Gastroesophageal sphincter (tissue), 4 donors: Measurements from ENCODE around the gene HPS4. TPM values are rescaled to one million over a fixed set of nuclear protein-coding genes. Genes with fewer than 3 reads are reported as not detected.

ENCODE experiments used
- ATAC-seq: fragments of 150-250 bp; one replicate; pipeline ENCODE4 v1.9.1; 2016; ENCODE audit warnings: mild to moderate bottlenecking, moderate library complexity
- H3K27ac ChIP-seq, 4 donors: fragments of 200-600 bp; sonication (generic) in 3 of 4; 1 replicate in 3 of 4; 2 replicates in 1 of 4; pipeline ENCODE4 v1.5.1; 2016 to 2019
- H3K27me3 ChIP-seq: fragments of 200-600 bp; sonication (generic); one replicate; pipeline ENCODE4 v1.5.1; 2019
- H3K36me3 ChIP-seq, 2 donors: fragments of 200-600 bp; sonication (generic); one replicate each; pipeline ENCODE4 v1.5.1; 2019; ENCODE audit warnings: control low read depth in 1 of 2
- H3K4me1 ChIP-seq, 3 donors: fragments of 200-600 bp; sonication (generic); 1 replicate in 2 of 3; 2 replicates in 1 of 3; pipeline ENCODE4 v1.5.1; 2016 to 2019; ENCODE audit warnings: control low read depth in 2 of 3
- H3K4me3 ChIP-seq, 2 donors: fragments of 200-600 bp; sonication (generic); one replicate each; pipeline ENCODE4 v1.5.1; 2019; ENCODE audit warnings: mild to moderate bottlenecking in 1 of 2, moderate library complexity in 1 of 2
- H3K9me3 ChIP-seq, 3 donors: fragments of 200-600 bp; sonication (generic); one replicate each; pipeline ENCODE4 v1.5.1; 2017 to 2019; ENCODE audit warnings: control low read depth in 2 of 3
- CTCF ChIP-seq, 4 experiments: fragments of 200-600 bp in 2 of 4; fragments of 450-650 bp in 2 of 4; sonication (generic) in 1 of 4; IDR thresholded peaks; one replicate each; pipeline ENCODE4 v1.5.1; 2017 to 2019; ENCODE audit warnings: antibody characterized with exemption in 4 of 4, mild to moderate bottlenecking in 2 of 4, moderate library complexity in 2 of 4
- EP300 ChIP-seq: sonication (generic); formaldehyde crosslinking; IDR thresholded peaks from one replicate; pipeline ENCODE4 v1.6.1; 2017; ENCODE audit warnings: antibody characterized with exemption, mild to moderate bottlenecking
- POLR2A ChIP-seq, 2 donors: fragments of 450-650 bp; IDR thresholded peaks; one replicate each; pipeline ENCODE4 v1.6.1; 2017; ENCODE audit warnings: antibody characterized with exemption in 2 of 2, mild to moderate bottlenecking in 2 of 2, moderate library complexity in 1 of 2
- POLR2AphosphoS5 ChIP-seq: sonication (generic); formaldehyde crosslinking; IDR thresholded peaks from one replicate; pipeline ENCODE4 v1.6.1; 2017; ENCODE audit warnings: antibody characterized with exemption
- WGBS, 2 donors: methylation state at CpG; one replicate each; pipeline ENCODE4 v1.1.5; 2018; ENCODE audit warnings: low coverage in 1 of 2; 5-methylcytosine and 5-hydroxymethylcytosine counted together
- total RNA-seq, 4 donors: library from RNA; depleted of rRNA; stranded (reverse); fragments of >200 nt; gene quantifications; one replicate each; pipeline ENCODE4 v1.1.0, GENCODE V29; 2016

The HPS4 gene
- total RNA-seq, 4 donors from 2014 or later, result 11.2 to 34.7 (median 20.3) TPM

GRCh38 chr22:26460202-26460601, 23.4 kb downstream of the HPS4 start:
- no peak for TF ChIP-seq EP300
- TF ChIP-seq CTCF (IDR thresholded peaks at IDR 0.05), result no peak
- TF ChIP-seq POLR2AphosphoS5, result no peak
- no peak for TF ChIP-seq POLR2A (IDR thresholded peaks at IDR 0.05)
- Histone ChIP-seq H3K9me3 (no peaks in the 10 kb centered on the region), H3K27me3 (no peaks in the 10 kb centered on the region), H3K36me3 (peaks cover 0 to 96% of the 10 kb centered on the region in 2 donors), H3K4me1 (peaks cover 0 to 5% (median 0%) of the 10 kb centered on the region in 3 donors), H3K27ac (no peak overlapping the region), H3K4me3 (no peak overlapping the region)
- 64 to 83% methylated on average over 6 of the region's 6 CpGs for WGBS, 2 donors
- ATAC-seq, result no peak

GRCh38 chr22:26457661-26458272, 25.8 kb downstream of the HPS4 start:
- no peak for ATAC-seq
- peaks cover 0 to 5% (median 0%) of the 10 kb centered on the region in 3 donors for H3K4me1 ChIP-seq
- peaks cover 0 to 90% of the 10 kb centered on the region in 2 donors for H3K36me3 ChIP-seq
- 96 to 100% methylated on average over 3 to 16 of the region's 26 CpGs for WGBS, 2 donors
- no peaks in the 10 kb centered on the region for H3K9me3 ChIP-seq
- no peak for TF ChIP-seq POLR2A (IDR thresholded peaks at IDR 0.05)
- no peak for TF ChIP-seq POLR2AphosphoS5
- TF ChIP-seq EP300, result no peak
- TF ChIP-seq CTCF (IDR thresholded peaks at IDR 0.05), result no peak
- no peak overlapping the region for H3K4me3 ChIP-seq
- H3K27me3 ChIP-seq, result no peaks in the 10 kb centered on the region
- no peak overlapping the region for H3K27ac ChIP-seq

- H3K9me3 ChIP-seq, result no peaks in the 10 kb centered on the region
- WGBS, 2 donors, result 83% methylated on average over 2 of the region's 5 CpGs; no CpG with 5 or more reads in 1 of the 2 donors
- TF ChIP-seq EP300 (no peak), POLR2A (IDR thresholded peaks at IDR 0.05) (no peak), CTCF (IDR thresholded peaks at IDR 0.05) (no peak), POLR2AphosphoS5 (no peak)
- no peak overlapping the region for H3K4me3 ChIP-seq
- no peak for ATAC-seq
- peaks cover 0 to under 1% (median 0%) of the 10 kb centered on the region in 3 donors for H3K4me1 ChIP-seq
- H3K27ac ChIP-seq, result no peak overlapping the region
- no peaks in the 10 kb centered on the region for H3K27me3 ChIP-seq
- H3K36me3 ChIP-seq, result peaks cover 0 to 82% of the 10 kb centered on the region in 2 donors
Observed at GRCh38 chr22:26453812-26454500, 29.6 kb downstream of the HPS4 start.

GRCh38 chr22:26453216-26453615, 30.4 kb downstream of the HPS4 start:
- H3K4me1 ChIP-seq, result peaks cover 0 to 8% (median 0%) of the 10 kb centered on the region in 3 donors
- no peak overlapping the region for H3K4me3 ChIP-seq
- TF ChIP-seq EP300 (no peak), CTCF (IDR thresholded peaks at IDR 0.05) (no peak), POLR2A (IDR thresholded peaks at IDR 0.05) (no peak)
- no peak for ATAC-seq
- no peaks in the 10 kb centered on the region for H3K9me3 ChIP-seq
- no peaks in the 10 kb centered on the region for H3K27me3 ChIP-seq
- no peak overlapping the region for H3K27ac ChIP-seq
- WGBS, 2 donors, result 80 to 83% methylated on average over 1 to 6 of the region's 9 CpGs
- peaks cover 0 to 74% of the 10 kb centered on the region in 2 donors for H3K36me3 ChIP-seq
